SK-N-SH treated with all-trans-retinoic acid at 6 μM for 48 hours (cell line): ENCODE measurements around the gene ABI3.

Source experiments
- BACH2 ChIP-seq: fragments of 250-450 bp; sonication (Bioruptor Pico); IDR thresholded peaks from 2 replicates; pipeline ENCODE4 v1.9.0; 2021; ENCODE audit warnings: mild to moderate bottlenecking, borderline replicate concordance
- CREB5 ChIP-seq: fragments of 250-450 bp; sonication (Bioruptor Pico); IDR thresholded peaks from 2 replicates; pipeline ENCODE4 v1.5.1; 2020; ENCODE audit warnings: low read depth, mild to moderate bottlenecking, moderate library complexity
- ISL1 ChIP-seq: fragments of 250-450 bp; sonication (Bioruptor Pico); IDR thresholded peaks from 2 replicates; pipeline ENCODE4 v2.1.2; 2022; ENCODE audit warnings: mild to moderate bottlenecking, moderate library complexity
- OSR1 ChIP-seq: fragments of 250-450 bp; sonication (Bioruptor Pico); IDR thresholded peaks from 2 replicates; pipeline ENCODE4 v1.8.0; 2022; ENCODE audit warnings: moderate library complexity, mild to moderate bottlenecking, inconsistent platforms
- POU6F1 ChIP-seq: fragments of 250-450 bp; sonication (Bioruptor Pico); IDR thresholded peaks from 2 replicates; pipeline ENCODE4 v1.8.0; 2021; ENCODE audit warnings: low read depth, mild to moderate bottlenecking, moderate library complexity, borderline replicate concordance
- RARB ChIP-seq: fragments of 250-450 bp; sonication (Bioruptor Pico); IDR thresholded peaks from 2 replicates; pipeline ENCODE4 v1.8.0; 2021; ENCODE audit warnings: mild to moderate bottlenecking, moderate library complexity
- TOX ChIP-seq: fragments of 250-450 bp; sonication (Bioruptor Pico); IDR thresholded peaks from 2 replicates; pipeline ENCODE4 v1.8.0; 2021; ENCODE audit warnings: mild to moderate bottlenecking, moderate library complexity, borderline replicate concordance
- ZFP3 ChIP-seq: fragments of 250-450 bp; sonication (Bioruptor Pico); IDR thresholded peaks from 2 replicates; pipeline ENCODE4 v1.5.0; 2020; ENCODE audit warnings: mild to moderate bottlenecking, moderate library complexity
- ZNF70 ChIP-seq: fragments of 450-650 bp; formaldehyde crosslinking; IDR thresholded peaks from 2 replicates; pipeline ENCODE4 v1.5.0; 2020; ENCODE audit warnings: mild to moderate bottlenecking, moderate library complexity

DNA sequence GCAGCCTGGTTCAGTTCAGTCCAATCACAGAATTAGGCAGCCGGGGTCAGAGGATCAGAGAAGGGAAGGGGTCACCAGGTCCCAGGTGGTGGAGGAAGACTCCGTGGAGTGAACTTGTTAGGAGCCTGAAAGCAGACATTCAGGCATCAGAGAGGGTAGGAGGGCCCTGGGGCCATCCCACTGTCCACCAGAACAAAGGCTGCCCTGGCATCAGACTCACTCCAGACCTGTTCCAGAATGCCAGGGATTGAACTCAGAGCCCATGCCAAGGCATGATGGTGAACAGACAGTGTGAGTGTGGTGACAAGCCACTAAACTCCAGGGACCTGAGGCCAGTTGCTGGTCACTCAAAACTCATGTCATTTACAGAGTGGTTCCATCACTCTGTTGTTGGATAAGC is 40.3 kb upstream of the ABI3 start:
- TF ChIP-seq ZNF70 (CRISPR knock-in tag) (no peak), RARB (CRISPR knock-in tag) (no peak), TOX (CRISPR knock-in tag) (no peak), OSR1 (no peak), POU6F1 (CRISPR knock-in tag) (no peak), ISL1 (no peak), ZFP3 (no peak), BACH2 (CRISPR knock-in tag) (no peak), CREB5 (CRISPR knock-in tag) (no peak)
